ENCODE data around the gene PBX3.
A peak's percentile ranks its signal among the peaks of the same experiment; 100 is the strongest.

Gene PBX3

DNA sequence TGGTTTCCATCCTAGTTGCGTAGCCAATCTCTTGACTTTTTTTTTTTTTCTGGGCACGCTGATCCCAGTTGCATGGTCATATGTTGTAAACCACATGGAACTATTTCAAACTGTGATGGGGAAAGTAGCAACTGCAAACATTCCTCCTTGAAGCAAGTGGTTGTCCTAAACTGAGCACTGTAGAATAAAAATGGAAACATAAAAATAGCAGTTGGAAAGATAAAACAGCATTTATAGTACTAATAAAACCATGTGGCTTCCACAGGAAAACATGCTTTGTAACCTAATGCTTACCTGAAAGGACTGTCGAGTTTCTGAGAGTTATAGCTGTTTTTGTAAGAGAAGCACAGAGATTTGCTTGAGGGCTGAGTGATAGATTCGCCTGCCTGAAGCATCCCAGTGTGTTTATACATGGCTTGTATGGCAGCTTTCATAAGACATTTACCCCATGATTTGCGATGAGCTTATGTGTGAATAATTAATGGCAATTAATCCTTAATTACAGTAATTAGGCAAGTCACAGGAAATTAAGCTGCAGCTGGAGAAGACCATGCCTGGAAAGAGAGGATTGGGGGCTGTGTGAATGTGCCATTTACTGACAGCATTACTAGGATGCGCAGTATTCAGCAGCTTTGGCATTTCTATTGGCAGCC is 136.5 kb downstream of the PBX3 start:
- no peak for DNase-seq

DNA sequence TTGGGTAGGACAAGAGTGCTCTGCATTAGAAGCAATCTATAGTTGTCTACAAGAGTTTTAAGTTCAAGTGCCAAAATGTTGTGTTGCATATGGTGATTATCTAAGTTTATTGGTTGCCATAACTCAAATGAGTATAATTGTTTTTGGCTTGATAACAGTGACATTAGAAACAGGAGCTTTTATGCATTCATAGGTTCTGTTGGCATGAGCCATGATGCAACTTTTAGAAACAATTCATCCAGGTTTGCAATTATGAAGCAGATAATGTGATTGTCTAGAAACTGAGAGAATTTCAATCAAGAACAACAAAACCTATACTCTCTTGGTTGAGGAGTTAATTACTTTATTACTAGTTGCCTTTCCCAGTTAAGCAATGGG is 137.0 kb downstream of the PBX3 start:
- DNase-seq, result no peak

- no peak for DNase-seq
Measured at GRCh38 chr9:125885405-125886034, 138.3 kb downstream of the PBX3 start.

- DNase-seq, result no peak
Measured at GRCh38 chr9:125886365-125886764, 139.2 kb downstream of the PBX3 start.

DNA sequence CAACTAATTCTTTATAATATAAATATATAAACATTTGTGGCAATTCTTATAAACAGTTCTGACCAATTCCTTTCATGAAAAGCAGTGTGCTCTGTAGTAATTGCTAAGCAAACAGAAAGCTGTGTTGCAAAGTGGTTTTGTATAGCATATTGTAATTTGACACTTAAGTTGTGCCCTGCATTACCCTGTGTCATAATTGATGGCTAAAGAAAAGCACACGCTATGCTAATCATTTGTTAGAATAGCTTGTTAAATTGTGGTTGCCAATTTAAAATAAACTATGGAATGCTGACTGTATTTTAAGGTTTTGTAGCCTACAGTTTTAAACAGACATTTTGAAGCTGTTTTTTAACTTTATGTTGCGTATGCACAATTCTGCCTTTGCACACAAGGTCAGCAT is 140.0 kb downstream of the PBX3 start:
- DNase-seq, result no peak

DNA sequence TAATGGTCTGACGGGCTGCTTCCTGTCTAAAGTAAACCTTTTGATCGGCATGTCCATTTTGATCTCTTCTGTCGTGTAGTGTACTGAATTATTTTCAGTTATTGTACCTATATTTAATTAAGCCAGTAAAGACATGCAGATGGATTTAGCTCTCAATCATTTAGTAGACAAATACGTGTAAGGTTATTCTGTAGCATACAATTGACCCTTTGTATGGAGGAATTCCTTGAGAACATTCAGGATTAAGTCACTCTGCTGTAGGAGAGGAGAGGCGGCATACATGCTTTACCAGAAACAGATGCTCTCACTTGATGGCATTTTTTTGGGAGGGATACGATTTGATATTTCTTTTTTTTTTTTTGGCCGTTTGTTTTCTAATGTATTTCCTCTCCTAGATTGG is 141.0 kb downstream of the PBX3 start:
- no peak for DNase-seq

DNA sequence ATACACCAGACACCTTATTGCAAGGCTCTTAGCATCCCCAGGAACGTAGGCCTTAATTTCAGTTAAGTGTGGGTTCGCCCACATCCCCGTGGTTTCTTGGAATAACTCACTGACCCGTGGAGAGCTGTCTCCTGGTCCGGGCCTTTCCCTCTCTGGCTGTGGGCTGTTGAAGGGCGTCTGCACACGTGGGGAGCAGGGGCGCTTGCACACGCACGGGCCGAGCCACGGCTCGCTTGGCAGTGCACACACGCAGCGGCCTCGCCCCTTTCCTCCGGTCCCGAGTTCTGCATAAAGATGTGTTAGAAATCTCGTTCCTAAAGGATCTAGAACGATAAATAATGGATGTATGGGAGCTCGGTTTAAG is 141.9 kb downstream of the PBX3 start:
- no peak for DNase-seq

DNA sequence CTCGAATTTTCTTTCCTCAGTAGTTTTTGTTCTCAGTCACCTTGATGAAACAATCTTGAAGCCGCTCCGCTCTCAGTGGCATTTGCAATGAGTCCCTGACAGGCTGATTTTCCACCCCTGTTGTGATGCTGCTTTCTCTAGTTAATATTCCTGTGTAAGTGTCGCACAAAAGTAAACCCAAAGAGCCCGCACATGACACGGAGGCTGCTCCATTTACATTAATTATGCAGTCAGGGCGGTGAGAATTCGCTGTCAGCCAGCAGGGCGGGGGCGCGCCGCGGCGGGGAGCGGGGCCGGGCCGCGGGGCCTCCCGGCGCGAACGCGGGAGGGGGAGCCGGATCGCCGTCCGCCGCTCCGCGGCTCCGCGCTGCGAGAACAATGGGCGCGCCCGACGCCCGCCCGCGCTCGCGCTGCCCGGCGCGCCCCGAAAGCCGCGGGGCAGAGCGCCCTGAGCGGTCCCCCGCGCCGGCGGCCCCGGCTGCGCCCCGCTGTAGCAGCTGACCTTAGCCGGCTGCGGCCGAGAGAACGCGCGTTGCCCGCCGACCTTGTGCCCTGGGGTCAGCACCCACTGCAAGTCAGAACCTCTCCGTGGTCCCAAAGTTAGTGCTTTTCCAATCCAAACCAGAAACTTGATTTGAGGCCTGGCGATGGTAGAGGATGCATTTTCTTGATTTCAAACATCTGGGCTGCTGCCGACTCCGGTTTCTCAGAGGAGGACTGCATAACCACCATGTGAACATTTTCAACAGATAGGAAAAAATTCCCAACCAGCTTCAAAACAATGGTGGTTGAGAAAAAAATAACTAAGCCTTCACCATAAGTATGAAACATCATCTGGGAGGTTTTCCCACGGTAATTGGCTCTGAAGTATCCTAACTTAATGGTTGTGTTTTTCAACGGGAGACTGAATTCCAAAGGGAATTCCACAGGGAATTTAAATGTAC is 142.6 kb downstream of the PBX3 start:
- DNase-seq, result peak; percentile 34

GRCh38 chr9:125890826-125891225 is 143.7 kb downstream of the PBX3 start:
- no peak for DNase-seq

- DNase-seq, result no peak
Measured at GRCh38 chr9:125893277-125893676, 146.1 kb downstream of the PBX3 start.

- DNase-seq, result no peak
Measured at GRCh38 chr9:125894566-125894965, 147.4 kb downstream of the PBX3 start.

DNA sequence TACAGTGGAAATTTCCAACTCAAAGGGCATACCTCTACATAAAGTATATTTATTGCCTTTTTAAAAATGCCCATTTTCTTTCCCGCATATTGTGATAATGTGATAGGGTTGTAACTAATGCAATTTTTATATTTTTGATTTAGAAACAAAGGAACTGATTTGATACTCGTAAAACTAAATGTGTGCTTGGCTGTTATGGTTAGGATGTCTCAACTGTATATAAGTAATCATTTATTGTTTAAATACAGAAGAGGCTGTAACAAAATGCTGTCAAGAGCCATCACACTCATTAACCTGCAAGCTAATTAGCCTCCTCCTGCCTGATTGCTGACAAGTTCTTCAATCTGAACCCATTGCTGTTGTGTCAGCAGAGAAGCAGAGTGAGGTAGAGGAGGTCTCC is 149.2 kb downstream of the PBX3 start:
- no peak for DNase-seq

DNA sequence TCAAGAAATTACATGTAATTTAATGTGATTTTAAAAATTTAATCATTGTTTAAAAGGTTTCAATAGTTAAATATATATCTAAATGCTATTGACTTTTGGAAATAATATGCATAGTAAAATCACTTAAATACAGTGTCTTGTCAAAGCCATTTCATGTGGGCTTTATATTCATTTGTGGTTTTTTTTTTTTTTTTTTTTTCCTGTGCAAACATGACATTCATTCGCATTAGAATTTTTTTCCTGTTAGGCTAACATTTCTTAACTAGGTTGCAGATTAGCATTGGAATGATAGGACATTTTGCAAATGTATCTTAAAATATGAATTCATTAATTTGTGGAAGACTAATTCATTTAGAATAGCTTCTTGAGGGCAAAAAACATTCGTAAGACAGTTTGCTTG is 149.8 kb downstream of the PBX3 start:
- no peak for DNase-seq

DNA sequence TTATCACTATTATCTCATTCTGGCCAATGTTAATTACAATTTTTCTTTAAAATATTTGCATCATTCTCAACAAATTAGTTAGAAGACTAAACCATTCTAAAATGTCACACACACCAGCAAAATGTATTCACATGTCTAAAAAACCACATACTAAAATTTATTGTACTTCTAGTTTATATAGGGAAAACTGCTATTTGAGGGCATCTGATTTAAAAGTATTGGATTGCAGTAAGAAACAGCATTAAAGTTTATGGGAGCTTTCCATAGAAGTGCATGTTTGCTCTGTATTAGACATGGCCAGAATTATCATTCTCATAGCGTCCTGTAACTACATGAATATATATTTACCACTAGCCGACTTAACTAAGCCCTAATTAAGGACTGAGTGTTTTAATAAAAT is 150.3 kb downstream of the PBX3 start:
- DNase-seq, result no peak

GRCh38 chr9:125902214-125902613 is 155.0 kb downstream of the PBX3 start:
- no peak for DNase-seq

DNA sequence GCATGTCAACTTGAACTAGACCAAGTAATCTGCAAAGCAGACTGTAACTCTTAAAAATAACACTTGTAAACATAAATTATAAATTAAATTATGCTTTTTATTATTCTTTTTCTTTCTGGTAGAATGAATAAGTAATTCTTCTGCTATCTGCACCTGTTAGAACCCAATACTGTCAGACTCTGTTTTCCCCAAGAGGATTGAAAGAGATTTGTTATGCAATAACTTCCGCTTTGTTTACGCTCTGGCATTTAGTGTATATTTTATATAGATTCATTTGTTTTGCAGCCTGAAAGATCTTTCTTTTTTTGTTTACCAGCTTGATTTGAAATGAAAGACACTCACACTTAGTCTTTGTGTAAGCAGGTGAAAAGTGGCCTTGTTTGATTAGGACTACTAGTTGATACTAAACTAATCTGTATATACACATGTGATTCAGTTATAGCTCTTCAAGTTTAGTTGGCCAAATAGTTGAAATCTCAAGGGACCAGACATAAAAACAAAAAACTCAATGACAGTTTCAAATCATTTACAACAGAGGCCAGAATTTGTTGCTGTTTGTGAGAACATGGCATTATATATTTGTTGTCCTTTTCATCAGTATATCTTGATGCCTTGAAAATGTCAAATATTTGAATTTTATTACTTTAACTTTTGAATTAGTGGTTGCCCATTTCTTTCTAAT is 155.8 kb downstream of the PBX3 start:
- DNase-seq, result no peak

DNA sequence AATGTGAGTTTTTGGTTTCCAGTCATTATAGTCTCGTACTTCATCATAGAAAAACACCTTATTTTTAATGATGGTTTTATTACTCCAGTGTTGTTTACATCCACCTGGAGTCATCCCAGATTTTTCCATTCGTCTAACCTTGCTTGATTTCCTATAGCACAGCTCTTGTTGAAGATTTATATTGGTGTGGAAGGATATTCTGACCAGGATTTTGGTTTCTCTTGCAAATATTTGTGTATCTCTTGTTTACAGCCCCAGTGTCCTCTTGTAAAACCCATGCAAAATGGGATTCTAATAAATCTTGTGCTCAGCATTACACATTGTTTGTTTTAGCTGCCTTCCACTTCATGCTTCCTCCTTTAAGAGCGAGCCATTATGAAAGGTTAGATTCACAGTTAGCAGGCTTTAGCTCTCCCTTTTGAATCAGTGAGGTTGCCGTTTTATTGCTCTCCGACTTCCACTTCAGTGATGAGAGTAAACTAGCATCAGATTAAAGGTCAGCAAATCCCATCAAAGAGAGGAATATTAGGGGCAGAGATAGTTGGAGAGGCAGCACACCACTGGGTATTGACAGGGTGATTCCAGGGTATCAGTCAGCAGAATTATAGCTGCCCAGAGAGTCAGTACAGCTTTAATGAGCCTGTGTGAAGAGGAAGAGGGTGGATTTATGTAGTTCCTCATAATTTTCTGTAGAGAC is 157.1 kb downstream of the PBX3 start:
- no peak for DNase-seq

GRCh38 chr9:125906144-125906543 is 159.0 kb downstream of the PBX3 start:
- DNase-seq, result no peak

GRCh38 chr9:125906893-125907292 is 159.7 kb downstream of the PBX3 start:
- no peak for DNase-seq

DNA sequence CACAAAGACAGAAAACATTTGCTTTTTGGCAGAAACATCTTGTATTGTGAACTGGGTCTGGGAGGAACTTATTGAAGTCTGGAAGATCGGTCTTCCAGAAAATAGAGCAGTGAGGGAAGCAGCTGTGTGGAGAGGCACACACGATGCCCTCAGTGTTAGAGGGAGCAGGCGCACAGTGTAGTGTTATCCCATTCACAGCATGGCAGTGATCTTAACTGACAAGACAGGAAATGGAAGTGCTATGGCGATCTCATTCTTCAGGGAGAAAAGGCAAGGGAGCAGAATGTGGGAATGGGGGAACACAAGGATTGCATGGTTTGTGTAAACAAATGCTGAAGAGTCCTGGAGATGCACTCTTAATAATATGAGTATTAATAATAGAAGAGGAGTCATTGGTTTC is 161.0 kb downstream of the PBX3 start:
- no peak for DNase-seq

DNA sequence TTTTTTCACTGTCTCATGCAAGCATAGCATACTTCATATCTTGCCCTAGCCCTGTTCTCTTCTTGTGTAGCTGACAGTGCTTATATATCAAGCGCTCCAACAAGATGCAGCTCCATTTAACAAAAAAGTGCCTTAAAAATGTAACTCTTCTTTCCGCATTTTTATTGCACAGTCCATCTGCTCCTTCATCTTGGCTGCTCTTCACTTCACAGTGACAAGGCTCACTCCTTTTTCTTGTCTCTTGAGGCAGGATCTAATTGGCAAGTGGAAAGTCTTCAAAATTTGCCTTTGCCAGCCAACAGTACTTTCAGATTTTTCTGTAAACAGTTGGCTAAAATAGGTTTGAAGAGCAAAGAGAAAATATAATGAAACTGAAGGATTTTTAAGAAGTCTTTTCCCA is 161.8 kb downstream of the PBX3 start:
- no peak for DNase-seq

DNA sequence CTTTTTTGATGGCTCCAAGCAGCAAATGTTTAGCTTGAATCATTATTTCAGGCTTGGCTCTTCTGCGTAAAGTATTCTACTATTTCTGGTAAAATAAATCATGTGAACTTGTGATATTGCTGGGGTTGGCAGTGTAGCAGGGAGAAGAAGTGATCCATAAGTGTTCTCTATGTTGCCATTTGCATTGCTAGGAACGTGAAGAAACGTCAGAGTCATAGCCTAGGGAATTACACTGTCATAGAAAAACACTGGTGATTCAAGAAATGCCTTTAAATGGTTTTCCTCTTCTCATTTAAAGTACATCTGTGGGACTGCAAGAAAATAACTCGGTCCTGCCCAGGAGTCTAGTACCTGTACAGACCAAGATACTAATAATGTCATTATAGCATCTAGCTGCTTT is 162.3 kb downstream of the PBX3 start:
- DNase-seq, result no peak

GRCh38 chr9:125910286-125910685 is 163.1 kb downstream of the PBX3 start:
- no peak for DNase-seq

Data from CD4-positive, alpha-beta T cell treated with Interleukin-12 subunit alpha and Interleukin-12 subunit beta, for 1 hour (primary cell).